HG03575 (cell line): Measurements from ENCODE around the gene ENDOD1.
"Not testable (repeated sequence)": the region's sequence is repeated elsewhere in the genome, so short reads cannot be mapped to it uniquely, and the experiment has no call there.

Source experiments
- ATAC-seq: cut with Tn5 transposase; IDR thresholded peaks from one replicate; pipeline ENCODE4 v1.9.1; 2021; ENCODE audit not compliant: unreplicated experiment, insufficient number of reproducible peaks, low FRiP score; ENCODE audit errors: extremely low read depth

Gene ENDOD1

GRCh38 chr11:95100191-95100648, 10.6 kb downstream of the ENDOD1 start:
- ATAC-seq, result no peak

GRCh38 chr11:95100856-95101507, 11.3 kb downstream of the ENDOD1 start:
- no peak for ATAC-seq

- ATAC-seq, result no peak
Observed at GRCh38 chr11:95101935-95102334, 12.3 kb downstream of the ENDOD1 start.

GRCh38 chr11:95102733-95103132, 13.1 kb downstream of the ENDOD1 start:
- no peak for ATAC-seq

GRCh38 chr11:95103701-95104100, 14.1 kb downstream of the ENDOD1 start:
- ATAC-seq, result no peak

- no peak for ATAC-seq
Observed at GRCh38 chr11:95104121-95104830, 14.6 kb downstream of the ENDOD1 start.

- ATAC-seq, result no peak
Observed at GRCh38 chr11:95104856-95105255, 15.2 kb downstream of the ENDOD1 start.

- no peak for ATAC-seq
Observed at GRCh38 chr11:95108159-95108611, 18.5 kb downstream of the ENDOD1 start.

GRCh38 chr11:95108671-95109551, 19.3 kb downstream of the ENDOD1 start:
- no peak for ATAC-seq

GRCh38 chr11:95111471-95111870, 21.8 kb downstream of the ENDOD1 start:
- ATAC-seq, result not testable (repeated sequence)

GRCh38 chr11:95111923-95112540, 22.4 kb downstream of the ENDOD1 start:
- ATAC-seq, result no peak

- no peak for ATAC-seq
Observed at GRCh38 chr11:95115597-95115996, 26.0 kb downstream of the ENDOD1 start.

GRCh38 chr11:95119361-95120060, 29.9 kb downstream of the ENDOD1 start:
- ATAC-seq, result no peak

GRCh38 chr11:95121698-95122097, 32.1 kb downstream of the ENDOD1 start:
- ATAC-seq, result no peak

GRCh38 chr11:95123556-95123955, 33.9 kb downstream of the ENDOD1 start:
- ATAC-seq, result no peak

GRCh38 chr11:95128602-95129001, 39.0 kb downstream of the ENDOD1 start:
- no peak for ATAC-seq

GRCh38 chr11:95132956-95133355, 43.3 kb downstream of the ENDOD1 start:
- ATAC-seq, result no peak

- ATAC-seq, result no peak
Observed at GRCh38 chr11:95134491-95134890, 44.8 kb downstream of the ENDOD1 start.

GRCh38 chr11:95135155-95135554, 45.5 kb downstream of the ENDOD1 start:
- ATAC-seq, result no peak
